GM12878 (cell line): ENCODE measurements around the gene SDK2. TPM values are rescaled to one million over a fixed set of nuclear protein-coding genes. Genes with fewer than 3 reads are reported as not detected.

Experiments used
- ATAC-seq: fragments of 200-7000 bp; cut with Tn5 transposase; 3 replicates; pipeline ENCODE4 v1.9.1; 2020; ENCODE audit warnings: mild to moderate bottlenecking, moderate library complexity
- BruUV-seq: library from RNA; stranded (reverse); fragments of 400-500 nt; replicated peaks from 2 replicates; lab custom pipeline; 2021; lab: Mats Ljungman, UMichigan
- CTCF ChIA-PET: fragments of 300-600 bp; sonication (Branson Sonifier 250); formaldehyde crosslinking; extraction: SDS; loops from one replicate; lab custom pipeline; 2021; ENCODE audit warnings: inconsistent platforms; lab: Yijun Ruan, JAX
- POLR2A ChIA-PET: fragments of 350-600 bp; formaldehyde crosslinking; extraction: SDS; loops from one replicate; lab custom pipeline; 2021; ENCODE audit warnings: inconsistent platforms; lab: Charles Lee
- RAD21 ChIA-PET: fragments of 300-600 bp; sonication (Branson Sonifier 250); formaldehyde crosslinking; loops from one replicate; lab custom pipeline; 2023; ENCODE audit warnings: antibody characterized with exemption; ENCODE audit not compliant: unreplicated experiment; lab: Charles Lee
- SMC1A ChIA-PET: fragments of 300-600 bp; sonication (Branson Sonifier 250); formaldehyde crosslinking; loops from one replicate; lab custom pipeline; 2023; ENCODE audit not compliant: unreplicated experiment, uncharacterized antibody; lab: Charles Lee
- DNase-seq: peaks from one replicate; pipeline ENCODE4 v3.0.0-alpha.2; 2011; ENCODE audit warnings: low read depth, low spot score
- FAIRE-seq: peaks from 3 replicates; lab custom pipeline; 2011; peaks lifted over from hg19 to GRCh38; lab: Jason Lieb, UNC
- H2AFZ ChIP-seq: 2 replicates; pipeline ENCODE4 v1.6.0; 2011; ENCODE audit warnings: low read depth, low read length, control low read depth; ENCODE audit not compliant: control insufficient read depth
- H3K27ac ChIP-seq: 2 replicates; pipeline ENCODE4 v1.5.1; 2011; ENCODE audit warnings: control low read depth; ENCODE audit not compliant: control insufficient read depth, insufficient read depth
- H3K27me3 ChIP-seq, 2 experiments: replicated peaks in 1 of 2; 2 replicates each; pipeline versions ENCODE4 v1.6.0 to v1.6.1; 2011; ENCODE audit warnings: low read length in 1 of 2; ENCODE audit not compliant: control insufficient read depth in 2 of 2, insufficient read depth in 2 of 2
- H3K36me3 ChIP-seq, 2 experiments: 2 replicates each; pipeline ENCODE4 v1.5.1; 2011; ENCODE audit warnings: low read length in 1 of 2; ENCODE audit not compliant: control insufficient read depth in 2 of 2, insufficient read depth in 2 of 2
- H3K4me1 ChIP-seq: 2 replicates; pipeline ENCODE4 v1.6.1; 2011; ENCODE audit warnings: mild to moderate bottlenecking, low read length, moderate library complexity, mixed read lengths; ENCODE audit not compliant: control insufficient read depth, insufficient read depth
- H3K4me2 ChIP-seq: 2 replicates; pipeline ENCODE4 v1.6.0; 2011; ENCODE audit warnings: control low read depth; ENCODE audit not compliant: control insufficient read depth, insufficient read depth
- H3K4me3 ChIP-seq: fragments of 200-600 bp; sonication (generic); 2 replicates; pipeline ENCODE4 v1.5.1; 2016
- H3K79me2 ChIP-seq: 2 replicates; pipeline ENCODE4 v1.6.0; 2011; ENCODE audit warnings: low read length; ENCODE audit not compliant: control insufficient read depth, insufficient read depth
- H3K9ac ChIP-seq: 2 replicates; pipeline ENCODE4 v1.8.0; 2011; ENCODE audit warnings: low read length, control low read depth, mixed read lengths; ENCODE audit not compliant: control insufficient read depth, insufficient read depth
- H3K9me3 ChIP-seq: replicated peaks from 3 replicates; pipeline ENCODE4 v1.5.1; 2011; ENCODE audit warnings: mild to moderate bottlenecking, low read length; ENCODE audit not compliant: control insufficient read depth, insufficient read depth
- H4K20me1 ChIP-seq: 2 replicates; pipeline ENCODE4 v1.6.0; 2011; ENCODE audit not compliant: control insufficient read depth, insufficient read depth
- KDM1A ChIP-seq: fragments of 200-600 bp; sonication (generic); IDR thresholded peaks from 2 replicates; pipeline ENCODE4 v1.6.1; 2016; ENCODE audit warnings: borderline replicate concordance
- RB1 ChIP-seq: fragments of 450-650 bp; formaldehyde crosslinking; IDR thresholded peaks from 2 replicates; pipeline ENCODE4 v1.6.1; 2017; ENCODE audit warnings: mild to moderate bottlenecking, borderline replicate concordance
- SREBF2 ChIP-seq: IDR thresholded peaks from 2 replicates; pipeline ENCODE4 v1.6.1; 2012; ENCODE audit warnings: mild to moderate bottlenecking, low read length
- ZNF207 ChIP-seq: fragments of 450-650 bp; IDR thresholded peaks from 2 replicates; pipeline ENCODE4 v1.6.1; 2014; ENCODE audit warnings: antibody characterized with exemption, mild to moderate bottlenecking, borderline replicate concordance
- ZNF274 ChIP-seq: IDR thresholded peaks from one replicate; pipeline ENCODE4 v1.8.0; 2011; ENCODE audit not compliant: insufficient read length, insufficient read depth
- WGBS: methylation state at CpG from one replicate; pipeline ENCODE4 v1.1.6; 2016; ENCODE audit warnings: low lambda C conversion rate; ENCODE audit not compliant: insufficient replicate concordance, insufficient coverage; ENCODE audit errors: missing lambda C conversion rate; 5-methylcytosine and 5-hydroxymethylcytosine counted together
- in situ Hi-C: fragments of 300-500 bp; cut with MboI; formaldehyde crosslinking; loops from 9 replicates; pipeline ENCODE4 v1.14.3; 2018; ENCODE audit warnings: mixed read lengths
- intact Hi-C: fragments of 100-400 bp; cut with micrococcal nuclease; formaldehyde crosslinking; loops from one replicate; pipeline ENCODE4 v1.14.2; 2022; ENCODE audit not compliant: unreplicated experiment
- polyA plus RNA-seq, 11 experiments: library from polyadenylated mRNA; depleted of rRNA in 4 of 11; unstranded in 6 of 11; stranded (reverse) in 5 of 11; fragments of >200 nt; fragmentation: Nextera tagmentation in 4 of 11; fragmentation: Illumina TruSeq in 1 of 11; extraction: Ambion mirVana in 4 of 11; extraction: Trizol in 1 of 11; gene quantifications; 1 replicate in 1 of 11; 2 replicates in 10 of 11; pipeline versions ENCODE4 v1.2.1 to v1.2.3, GENCODE V29; 2011 to 2016; ENCODE audit warnings: inconsistent platforms in 2 of 11, missing spikeins in 2 of 11, low read depth in 1 of 11
- total RNA-seq, 4 experiments: library from RNA; depleted of rRNA in 3 of 4; stranded (reverse); fragments of >200 nt in 3 of 4; fragmentation: Illumina TruSeq in 1 of 4; extraction: Trizol in 1 of 4; gene quantifications; 2 replicates each; pipeline versions ENCODE4 v1.2.1 to v1.2.3, GENCODE V29; 2013 to 2021
- TF ChIP-seq, protein P1 (sequence below): fragments of 450-650 bp; formaldehyde crosslinking; IDR thresholded peaks from 2 replicates; pipeline ENCODE4 v1.4.0; 2022; ENCODE audit warnings: mild to moderate bottlenecking, moderate library complexity
- TF ChIP-seq, protein P2 (sequence below): fragments of 450-650 bp; IDR thresholded peaks from 2 replicates; pipeline ENCODE4 v1.6.1; 2017; ENCODE audit warnings: mild to moderate bottlenecking
- TF ChIP-seq, protein P3 (sequence below): fragments of 150-350 bp; IDR thresholded peaks from 2 replicates; pipeline ENCODE4 v1.6.1; 2016; ENCODE audit warnings: low read depth, low read length
- TF ChIP-seq, protein P4 (sequence below): IDR thresholded peaks from 2 replicates; pipeline ENCODE4 v1.6.1; 2011; ENCODE audit warnings: mild to moderate bottlenecking, low read depth, low read length, moderate library complexity; ENCODE audit not compliant: insufficient replicate concordance
- TF ChIP-seq, protein P5 (sequence below): IDR thresholded peaks from 2 replicates; pipeline ENCODE4 v1.6.1; 2011; ENCODE audit warnings: borderline replicate concordance, low read depth, mild to moderate bottlenecking, moderate library complexity, mixed read lengths, low read length; ENCODE audit not compliant: insufficient read depth; ENCODE audit errors: extremely low read length

The SDK2 gene
- total and polyA plus RNA-seq, 10 of the 15 experiments (the other 5 are each of a cell fraction or from before 2014, with no cell fraction given): 0.03 to 0.08 (median 0.03) TPM; not detected in 7

DNA sequence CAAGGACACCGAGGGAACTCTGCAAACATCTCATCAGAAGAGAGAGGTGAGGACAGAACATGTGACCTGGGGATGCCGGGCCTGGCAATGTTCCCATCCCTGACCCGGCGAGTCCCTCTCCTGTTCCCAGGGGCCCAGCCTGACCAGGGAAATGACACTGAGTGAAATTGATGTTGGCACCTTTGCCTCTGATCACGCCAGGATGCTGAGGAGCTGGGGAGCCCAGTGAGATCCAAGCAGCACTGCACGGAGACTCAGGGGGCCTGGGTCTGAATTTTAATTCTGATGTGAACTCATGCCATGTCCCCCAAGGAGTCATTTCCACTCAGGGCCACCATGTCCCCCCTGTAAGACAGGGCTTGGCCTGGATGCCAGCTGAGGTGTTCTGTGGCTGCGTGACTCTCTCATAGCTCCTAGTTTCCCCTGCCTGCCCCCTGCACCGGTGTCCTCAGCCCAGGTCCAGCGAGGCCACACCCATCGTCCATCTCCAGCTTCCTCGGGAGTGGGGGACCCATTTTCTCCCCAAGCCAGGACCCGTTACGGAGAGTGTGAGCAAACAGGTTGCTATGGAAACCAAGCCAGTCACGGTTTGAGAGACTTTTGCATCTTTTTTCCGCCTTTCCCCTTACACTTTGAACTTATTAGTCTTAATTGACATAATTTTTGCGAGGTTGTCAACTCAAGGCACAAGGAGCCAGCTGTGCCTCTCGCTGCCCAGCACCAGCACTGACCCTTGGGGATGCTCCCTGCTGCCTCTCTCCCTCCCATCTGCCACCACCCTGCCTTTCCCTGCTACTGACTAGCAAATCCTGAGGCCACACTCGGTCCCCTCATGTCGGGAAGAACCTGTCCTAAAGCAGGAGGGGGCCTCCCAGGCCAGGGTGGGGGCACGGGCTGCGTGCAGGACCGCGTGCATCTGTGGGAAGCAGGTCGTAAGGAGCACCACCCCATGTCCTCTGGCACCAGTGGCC is 150.0 kb downstream of the SDK2 start:
- CTCF ChIA-PET: interaction anchor here (0.6 kb wide), 1 partner anchor 17 kb away, joined by 4 read pairs; no protein-coding TSS in a partner anchor
- no peak overlapping the region for H3K9ac ChIP-seq
- FAIRE-seq (no peak), DNase-seq (no peak), ATAC-seq (no peak)
- no peak overlapping the region for H3K4me2 ChIP-seq
- 8% methylated on average over 24 of the region's 24 CpGs for WGBS
- H3K27ac ChIP-seq: no peak overlapping the region
- RAD21 ChIA-PET: no interaction called here
- H3K9me3 ChIP-seq: no peaks in the 10 kb centered on the region
- H3K4me1 ChIP-seq: no peaks in the 10 kb centered on the region
- no peaks in the 10 kb centered on the region for H3K79me2 ChIP-seq
- in situ Hi-C loops: no loop called here
- no peaks in the 10 kb centered on the region for H3K36me3 ChIP-seq
- POLR2A ChIA-PET: no interaction called here
- no TSS peak for BruUV-seq
- no peak overlapping the region for H3K4me3 ChIP-seq
- H3K27me3 ChIP-seq: peaks cover 0 to 3% of the 10 kb centered on the region in 2 experiments
- intact Hi-C loops: no loop called here
- H2AFZ ChIP-seq: no peak overlapping the region
- H4K20me1 ChIP-seq: no peaks in the 10 kb centered on the region
- SMC1A ChIA-PET: no interaction called here
- TF ChIP-seq ZNF207 (no peak), KDM1A (no peak), SREBF2 (no peak), ZNF274 (no peak), RB1 (no peak)
- TF ChIP-seq, protein P1, sequence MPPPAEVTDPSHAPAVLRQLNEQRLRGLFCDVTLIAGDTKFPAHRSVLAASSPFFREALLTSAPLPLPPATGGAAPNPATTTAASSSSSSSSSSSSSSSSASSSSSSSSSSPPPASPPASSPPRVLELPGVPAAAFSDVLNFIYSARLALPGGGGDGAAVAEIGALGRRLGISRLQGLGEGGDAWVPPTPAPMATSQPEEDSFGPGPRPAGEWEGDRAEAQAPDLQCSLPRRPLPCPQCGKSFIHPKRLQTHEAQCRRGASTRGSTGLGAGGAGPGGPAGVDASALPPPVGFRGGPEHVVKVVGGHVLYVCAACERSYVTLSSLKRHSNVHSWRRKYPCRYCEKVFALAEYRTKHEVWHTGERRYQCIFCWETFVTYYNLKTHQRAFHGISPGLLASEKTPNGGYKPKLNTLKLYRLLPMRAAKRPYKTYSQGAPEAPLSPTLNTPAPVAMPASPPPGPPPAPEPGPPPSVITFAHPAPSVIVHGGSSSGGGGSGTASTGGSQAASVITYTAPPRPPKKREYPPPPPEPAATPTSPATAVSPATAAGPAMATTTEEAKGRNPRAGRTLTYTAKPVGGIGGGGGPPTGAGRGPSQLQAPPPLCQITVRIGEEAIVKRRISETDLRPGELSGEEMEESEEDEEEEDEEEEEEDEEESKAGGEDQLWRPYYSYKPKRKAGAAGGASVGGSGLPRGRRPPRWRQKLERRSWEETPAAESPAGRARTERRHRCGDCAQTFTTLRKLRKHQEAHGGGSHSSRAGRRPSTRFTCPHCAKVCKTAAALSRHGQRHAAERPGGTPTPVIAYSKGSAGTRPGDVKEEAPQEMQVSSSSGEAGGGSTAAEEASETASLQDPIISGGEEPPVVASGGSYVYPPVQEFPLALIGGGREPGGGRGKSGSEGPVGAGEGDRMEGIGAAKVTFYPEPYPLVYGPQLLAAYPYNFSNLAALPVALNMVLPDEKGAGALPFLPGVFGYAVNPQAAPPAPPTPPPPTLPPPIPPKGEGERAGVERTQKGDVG (CRISPR knock-in tag): no peak
- TF ChIP-seq, protein P2, sequence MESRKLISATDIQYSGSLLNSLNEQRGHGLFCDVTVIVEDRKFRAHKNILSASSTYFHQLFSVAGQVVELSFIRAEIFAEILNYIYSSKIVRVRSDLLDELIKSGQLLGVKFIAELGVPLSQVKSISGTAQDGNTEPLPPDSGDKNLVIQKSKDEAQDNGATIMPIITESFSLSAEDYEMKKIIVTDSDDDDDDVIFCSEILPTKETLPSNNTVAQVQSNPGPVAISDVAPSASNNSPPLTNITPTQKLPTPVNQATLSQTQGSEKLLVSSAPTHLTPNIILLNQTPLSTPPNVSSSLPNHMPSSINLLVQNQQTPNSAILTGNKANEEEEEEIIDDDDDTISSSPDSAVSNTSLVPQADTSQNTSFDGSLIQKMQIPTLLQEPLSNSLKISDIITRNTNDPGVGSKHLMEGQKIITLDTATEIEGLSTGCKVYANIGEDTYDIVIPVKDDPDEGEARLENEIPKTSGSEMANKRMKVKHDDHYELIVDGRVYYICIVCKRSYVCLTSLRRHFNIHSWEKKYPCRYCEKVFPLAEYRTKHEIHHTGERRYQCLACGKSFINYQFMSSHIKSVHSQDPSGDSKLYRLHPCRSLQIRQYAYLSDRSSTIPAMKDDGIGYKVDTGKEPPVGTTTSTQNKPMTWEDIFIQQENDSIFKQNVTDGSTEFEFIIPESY: no peak
- TF ChIP-seq, protein P3, sequence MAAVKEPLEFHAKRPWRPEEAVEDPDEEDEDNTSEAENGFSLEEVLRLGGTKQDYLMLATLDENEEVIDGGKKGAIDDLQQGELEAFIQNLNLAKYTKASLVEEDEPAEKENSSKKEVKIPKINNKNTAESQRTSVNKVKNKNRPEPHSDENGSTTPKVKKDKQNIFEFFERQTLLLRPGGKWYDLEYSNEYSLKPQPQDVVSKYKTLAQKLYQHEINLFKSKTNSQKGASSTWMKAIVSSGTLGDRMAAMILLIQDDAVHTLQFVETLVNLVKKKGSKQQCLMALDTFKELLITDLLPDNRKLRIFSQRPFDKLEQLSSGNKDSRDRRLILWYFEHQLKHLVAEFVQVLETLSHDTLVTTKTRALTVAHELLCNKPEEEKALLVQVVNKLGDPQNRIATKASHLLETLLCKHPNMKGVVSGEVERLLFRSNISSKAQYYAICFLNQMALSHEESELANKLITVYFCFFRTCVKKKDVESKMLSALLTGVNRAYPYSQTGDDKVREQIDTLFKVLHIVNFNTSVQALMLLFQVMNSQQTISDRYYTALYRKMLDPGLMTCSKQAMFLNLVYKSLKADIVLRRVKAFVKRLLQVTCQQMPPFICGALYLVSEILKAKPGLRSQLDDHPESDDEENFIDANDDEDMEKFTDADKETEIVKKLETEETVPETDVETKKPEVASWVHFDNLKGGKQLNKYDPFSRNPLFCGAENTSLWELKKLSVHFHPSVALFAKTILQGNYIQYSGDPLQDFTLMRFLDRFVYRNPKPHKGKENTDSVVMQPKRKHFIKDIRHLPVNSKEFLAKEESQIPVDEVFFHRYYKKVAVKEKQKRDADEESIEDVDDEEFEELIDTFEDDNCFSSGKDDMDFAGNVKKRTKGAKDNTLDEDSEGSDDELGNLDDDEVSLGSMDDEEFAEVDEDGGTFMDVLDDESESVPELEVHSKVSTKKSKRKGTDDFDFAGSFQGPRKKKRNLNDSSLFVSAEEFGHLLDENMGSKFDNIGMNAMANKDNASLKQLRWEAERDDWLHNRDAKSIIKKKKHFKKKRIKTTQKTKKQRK: no peak
- TF ChIP-seq, protein P4, sequence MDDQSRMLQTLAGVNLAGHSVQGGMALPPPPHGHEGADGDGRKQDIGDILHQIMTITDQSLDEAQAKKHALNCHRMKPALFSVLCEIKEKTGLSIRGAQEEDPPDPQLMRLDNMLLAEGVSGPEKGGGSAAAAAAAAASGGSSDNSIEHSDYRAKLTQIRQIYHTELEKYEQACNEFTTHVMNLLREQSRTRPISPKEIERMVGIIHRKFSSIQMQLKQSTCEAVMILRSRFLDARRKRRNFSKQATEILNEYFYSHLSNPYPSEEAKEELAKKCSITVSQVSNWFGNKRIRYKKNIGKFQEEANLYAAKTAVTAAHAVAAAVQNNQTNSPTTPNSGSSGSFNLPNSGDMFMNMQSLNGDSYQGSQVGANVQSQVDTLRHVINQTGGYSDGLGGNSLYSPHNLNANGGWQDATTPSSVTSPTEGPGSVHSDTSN: no peak
- TF ChIP-seq, protein P5, sequence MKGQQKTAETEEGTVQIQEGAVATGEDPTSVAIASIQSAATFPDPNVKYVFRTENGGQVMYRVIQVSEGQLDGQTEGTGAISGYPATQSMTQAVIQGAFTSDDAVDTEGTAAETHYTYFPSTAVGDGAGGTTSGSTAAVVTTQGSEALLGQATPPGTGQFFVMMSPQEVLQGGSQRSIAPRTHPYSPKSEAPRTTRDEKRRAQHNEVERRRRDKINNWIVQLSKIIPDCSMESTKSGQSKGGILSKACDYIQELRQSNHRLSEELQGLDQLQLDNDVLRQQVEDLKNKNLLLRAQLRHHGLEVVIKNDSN: no peak
